OCI-LY7 (cell line): Measurements from ENCODE around the gene ERO1A. TPM values are rescaled to one million over a fixed set of nuclear protein-coding genes. Genes with fewer than 3 reads are reported as not detected.

Experiments
- BruUV-seq: library from RNA; stranded (reverse); fragments of 400-500 nt; replicated peaks from 2 replicates; lab custom pipeline; 2021; lab: Mats Ljungman, UMichigan
- CTCF ChIA-PET: fragments of 300-600 bp; sonication (Branson Sonifier 250); formaldehyde crosslinking; loops from one replicate; lab custom pipeline; 2022; ENCODE audit warnings: antibody characterized with exemption; ENCODE audit not compliant: unreplicated experiment; lab: Charles Lee
- POLR2A ChIA-PET: fragments of 300-600 bp; sonication (Branson Sonifier 250); formaldehyde crosslinking; loops from one replicate; lab custom pipeline; 2022; ENCODE audit warnings: antibody characterized with exemption; lab: Charles Lee
- DNase-seq: peaks from one replicate; pipeline ENCODE4 v3.0.0-alpha.2; 2015; ENCODE audit warnings: low spot score
- H2AFZ ChIP-seq: fragments of 200-600 bp; sonication (generic), shearing (Covaris generic); 2 replicates; pipeline ENCODE4 v1.6.1; 2014; ENCODE audit warnings: mild to moderate bottlenecking, antibody characterized with exemption, low read length, moderate library complexity
- H3K27ac ChIP-seq: fragments of 200-600 bp; sonication (generic); 2 replicates; pipeline ENCODE4 v1.5.1; 2014; ENCODE audit warnings: mixed run types, low read depth, mild to moderate bottlenecking, moderate library complexity, low read length, inconsistent platforms; ENCODE audit not compliant: poor library complexity, severe bottlenecking
- H3K36me3 ChIP-seq: fragments of 200-600 bp; sonication (generic); 2 replicates; pipeline ENCODE4 v1.6.1; 2014; ENCODE audit warnings: mild to moderate bottlenecking, antibody characterized with exemption, low read length, moderate library complexity, mixed read lengths; ENCODE audit not compliant: insufficient read depth
- H3K4me1 ChIP-seq: fragments of 200-600 bp; sonication (generic); 2 replicates; pipeline ENCODE4 v1.5.1; 2014; ENCODE audit warnings: mild to moderate bottlenecking, low read length; ENCODE audit not compliant: insufficient read depth, poor library complexity, severe bottlenecking
- H3K4me2 ChIP-seq: fragments of 200-600 bp; sonication (generic); 2 replicates; pipeline ENCODE4 v1.6.1; 2014; ENCODE audit warnings: mild to moderate bottlenecking, low read length
- H3K4me3 ChIP-seq: fragments of 200-600 bp; sonication (generic); 2 replicates; pipeline ENCODE4 v1.5.1; 2014; ENCODE audit warnings: mild to moderate bottlenecking, low read depth, low read length; ENCODE audit not compliant: poor library complexity, severe bottlenecking
- H3K79me2 ChIP-seq: fragments of 200-600 bp; sonication (generic); 2 replicates; pipeline ENCODE4 v1.6.1; 2016; ENCODE audit warnings: low read depth, mild to moderate bottlenecking, low read length, moderate library complexity, mixed read lengths; ENCODE audit not compliant: insufficient read depth
- H3K9me2 ChIP-seq: fragments of 200-600 bp; sonication (generic); 2 replicates; pipeline ENCODE4 v1.6.1; 2016; ENCODE audit warnings: mild to moderate bottlenecking, low read length, mixed read lengths; ENCODE audit not compliant: insufficient read depth
- H3K9me3 ChIP-seq: fragments of 200-600 bp; sonication (generic); 2 replicates; pipeline ENCODE4 v1.6.1; 2014; ENCODE audit warnings: mild to moderate bottlenecking, mixed run types, low read length, mixed read lengths
- H4K20me1 ChIP-seq: fragments of 200-600 bp; sonication (generic); 2 replicates; pipeline ENCODE4 v1.6.1; 2014; ENCODE audit warnings: mild to moderate bottlenecking, antibody characterized with exemption, low read length, moderate library complexity, mixed read lengths; ENCODE audit not compliant: insufficient read depth
- EZH2phosphoT487 ChIP-seq: fragments of 200-600 bp; sonication (generic); IDR thresholded peaks from 2 replicates; pipeline ENCODE4 v1.6.1; 2018; ENCODE audit warnings: low read depth, borderline replicate concordance, mild to moderate bottlenecking, mixed run types, antibody characterized with exemption, low read length, moderate library complexity, mixed read lengths
- intact Hi-C: fragments of 100-400 bp; cut with micrococcal nuclease; formaldehyde crosslinking; loops from one replicate; pipeline ENCODE4 v1.10.0; 2022; ENCODE audit not compliant: unreplicated experiment
- total RNA-seq, 2 experiments: library from RNA; depleted of rRNA in 1 of 2; stranded (reverse); fragments of >200 nt in 1 of 2; shearing (Covaris generic) in 1 of 2; gene quantifications; 2 replicates each; pipeline ENCODE4 v1.2.3, GENCODE V29; 2014 to 2022
- TF ChIP-seq, protein P1 (sequence below): fragments of 200-600 bp; sonication (generic); conservative IDR thresholded peaks from 2 replicates; pipeline ENCODE4 v1.5.1; 2014; ENCODE audit warnings: mild to moderate bottlenecking, antibody characterized with exemption, low read length, moderate library complexity, mixed read lengths

ERO1A gene
- total RNA-seq, 2 experiments from 2014 or later, result 35.2 to 71.5 TPM

DNA sequence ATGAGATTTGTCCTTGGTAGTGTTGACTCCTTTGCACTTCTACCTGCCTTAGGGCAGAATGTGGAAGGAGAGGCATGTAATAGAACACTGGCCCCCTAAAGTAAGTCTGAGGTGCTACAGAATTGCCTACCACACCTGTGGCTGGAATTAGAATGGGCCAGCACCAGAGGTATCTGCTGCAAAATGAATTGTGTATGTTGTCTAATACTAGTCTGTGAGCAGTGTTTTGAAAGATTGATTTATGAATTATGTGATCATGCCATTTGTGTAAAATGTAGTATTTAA is 28.9 kb upstream of the ERO1A start:
- no peak for TF ChIP-seq EZH2phosphoT487
- TF ChIP-seq, protein P1, sequence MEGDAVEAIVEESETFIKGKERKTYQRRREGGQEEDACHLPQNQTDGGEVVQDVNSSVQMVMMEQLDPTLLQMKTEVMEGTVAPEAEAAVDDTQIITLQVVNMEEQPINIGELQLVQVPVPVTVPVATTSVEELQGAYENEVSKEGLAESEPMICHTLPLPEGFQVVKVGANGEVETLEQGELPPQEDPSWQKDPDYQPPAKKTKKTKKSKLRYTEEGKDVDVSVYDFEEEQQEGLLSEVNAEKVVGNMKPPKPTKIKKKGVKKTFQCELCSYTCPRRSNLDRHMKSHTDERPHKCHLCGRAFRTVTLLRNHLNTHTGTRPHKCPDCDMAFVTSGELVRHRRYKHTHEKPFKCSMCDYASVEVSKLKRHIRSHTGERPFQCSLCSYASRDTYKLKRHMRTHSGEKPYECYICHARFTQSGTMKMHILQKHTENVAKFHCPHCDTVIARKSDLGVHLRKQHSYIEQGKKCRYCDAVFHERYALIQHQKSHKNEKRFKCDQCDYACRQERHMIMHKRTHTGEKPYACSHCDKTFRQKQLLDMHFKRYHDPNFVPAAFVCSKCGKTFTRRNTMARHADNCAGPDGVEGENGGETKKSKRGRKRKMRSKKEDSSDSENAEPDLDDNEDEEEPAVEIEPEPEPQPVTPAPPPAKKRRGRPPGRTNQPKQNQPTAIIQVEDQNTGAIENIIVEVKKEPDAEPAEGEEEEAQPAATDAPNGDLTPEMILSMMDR, result no peak
- peaks cover 33% of the 10 kb centered on the region for H3K4me1 ChIP-seq
- peaks cover 96% of the 10 kb centered on the region for H3K36me3 ChIP-seq
- no peaks in the 10 kb centered on the region for H3K9me3 ChIP-seq
- H3K4me2 ChIP-seq, result 0 out of 2 replicates have a peak overlapping the region, but pooled peaks have one; percentile 19
- no peak overlapping the region for H3K27ac ChIP-seq
- H3K79me2 ChIP-seq, result peaks cover 7% of the 10 kb centered on the region; the same call in 1 of the 2 replicates
- no peaks in the 10 kb centered on the region for H3K9me2 ChIP-seq
- peaks cover 14% of the 10 kb centered on the region; the same call in 1 of the 2 replicates for H4K20me1 ChIP-seq
- ChIA-PET POLR2A (interaction anchor here (0.6 to 2.4 kb wide), 12 partner anchors 14 to 178 kb away, joined by 3 to 13 read pairs (median 4); partner anchors contain the start of genes GPR137C, PSMC6 and TXNDC16), CTCF (no interaction called here)
- H2AFZ ChIP-seq, result no peak overlapping the region
- no peak for DNase-seq
- intact Hi-C loops, result no loop called here
- no peak overlapping the region for H3K4me3 ChIP-seq
- BruUV-seq, result no TSS peak

DNA sequence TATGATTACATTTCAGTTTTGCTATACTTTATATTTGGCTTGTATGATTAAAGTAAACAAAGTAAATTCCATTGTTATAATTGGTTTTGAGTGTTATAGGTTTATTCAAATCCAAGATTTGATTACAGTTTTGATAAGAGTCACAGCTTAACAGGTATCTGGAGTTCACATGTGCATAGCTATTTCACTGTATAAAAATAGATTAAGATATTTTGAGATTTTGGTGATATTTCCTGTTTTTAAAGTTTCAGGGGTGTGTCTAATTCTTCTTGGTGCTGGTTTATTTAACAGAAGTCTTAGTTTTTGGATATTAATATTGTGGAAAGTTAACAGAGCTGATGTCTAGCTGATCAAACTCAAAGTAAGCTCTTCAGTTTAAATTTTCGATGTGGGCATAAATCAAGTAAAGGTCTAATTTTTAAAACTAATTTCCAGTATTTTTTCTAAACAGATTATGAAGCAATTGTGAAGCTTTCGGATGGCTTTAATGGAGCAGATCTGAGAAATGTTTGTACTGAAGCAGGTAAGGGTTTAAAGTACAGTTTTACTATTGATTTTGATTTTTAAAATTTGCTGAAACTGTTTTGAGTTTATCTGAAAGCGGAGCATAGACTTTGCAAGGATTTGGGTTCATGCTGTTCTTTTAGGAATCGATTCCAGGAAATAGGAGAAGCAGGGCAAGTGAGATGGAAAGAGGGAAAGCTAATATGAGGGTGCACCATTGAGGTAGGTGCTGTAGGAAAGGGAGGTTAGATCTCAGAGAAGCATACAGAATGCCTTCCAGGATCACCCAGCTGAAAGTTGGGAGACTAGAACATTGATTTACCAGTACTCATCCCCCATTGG is 28.4 kb upstream of the ERO1A start:
- Histone ChIP-seq H3K4me2 (peak overlapping the region; percentile 42), H4K20me1 (peaks cover 14% of the 10 kb centered on the region; the same call in 1 of the 2 replicates), H3K9me2 (no peaks in the 10 kb centered on the region), H2AFZ (no peak overlapping the region), H3K79me2 (peaks cover 7% of the 10 kb centered on the region; the same call in 1 of the 2 replicates), H3K4me3 (no peak overlapping the region), H3K9me3 (no peaks in the 10 kb centered on the region), H3K36me3 (peaks cover 97% of the 10 kb centered on the region), H3K27ac (peak overlapping the region; percentile 32), H3K4me1 (peaks cover 29% of the 10 kb centered on the region)
- CTCF ChIA-PET, result no interaction called here
- DNase-seq, result no peak
- intact Hi-C loops, result no loop called here
- TF ChIP-seq EZH2phosphoT487, result no peak
- TF ChIP-seq, protein P1, result no peak
- POLR2A ChIA-PET, result interaction anchor here (0.6 to 2.4 kb wide), 19 partner anchors 12 to 258 kb away, joined by 3 to 13 read pairs (median 4); partner anchors contain the start of genes ERO1A, GPR137C, PSMC6 and TXNDC16
- BruUV-seq, result no TSS peak
